GM13976 (cell line): ENCODE data around the gene CBFA2T2.
"Not testable (repeated sequence)": the region's sequence is repeated elsewhere in the genome, so short reads cannot be mapped to it uniquely, and the experiment has no call there.

ENCODE experiments used
- DNase-seq: peaks from one replicate; pipeline ENCODE4 v3.0.0; 2012; ENCODE audit warnings: low spot score
- in situ Hi-C: fragments of 300-500 bp; cut with MboI; formaldehyde crosslinking; loops from one replicate; pipeline ENCODE4 v1.12.0; 2022; ENCODE audit warnings: low sequenced_read_pairs, mixed read lengths, inconsistent platforms; ENCODE audit not compliant: unreplicated experiment
- TF ChIP-seq, protein P1 (sequence below): IDR thresholded peaks from 2 replicates; pipeline ENCODE4 v1.5.1; 2012; ENCODE audit warnings: borderline replicate concordance, mild to moderate bottlenecking; ENCODE audit not compliant: insufficient read depth; ENCODE audit errors: extremely low read depth, missing control alignments, control extremely low read depth

Gene CBFA2T2

DNA sequence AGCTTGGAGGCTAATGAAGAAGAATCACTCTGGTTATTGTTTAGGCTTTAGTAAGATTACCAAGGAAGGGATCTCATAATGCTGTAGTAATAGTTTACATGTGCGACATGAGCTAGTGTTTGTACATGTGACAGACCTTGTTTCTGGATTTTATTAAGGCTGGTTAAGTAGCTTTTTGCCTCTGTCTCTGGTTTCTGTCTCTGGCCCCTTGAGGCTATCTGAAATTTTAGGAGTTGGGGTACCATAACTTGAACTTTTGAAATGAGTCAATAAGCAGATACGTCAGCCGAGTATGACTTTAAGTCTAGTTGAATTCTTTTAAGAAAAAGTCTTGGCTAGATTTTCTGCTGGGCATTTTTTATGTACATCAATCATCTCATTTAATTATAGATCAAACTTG is 9.5 kb downstream of the CBFA2T2 start:
- in situ Hi-C loops: no loop called here
- DNase-seq: peak; percentile 37
- TF ChIP-seq, protein P1, sequence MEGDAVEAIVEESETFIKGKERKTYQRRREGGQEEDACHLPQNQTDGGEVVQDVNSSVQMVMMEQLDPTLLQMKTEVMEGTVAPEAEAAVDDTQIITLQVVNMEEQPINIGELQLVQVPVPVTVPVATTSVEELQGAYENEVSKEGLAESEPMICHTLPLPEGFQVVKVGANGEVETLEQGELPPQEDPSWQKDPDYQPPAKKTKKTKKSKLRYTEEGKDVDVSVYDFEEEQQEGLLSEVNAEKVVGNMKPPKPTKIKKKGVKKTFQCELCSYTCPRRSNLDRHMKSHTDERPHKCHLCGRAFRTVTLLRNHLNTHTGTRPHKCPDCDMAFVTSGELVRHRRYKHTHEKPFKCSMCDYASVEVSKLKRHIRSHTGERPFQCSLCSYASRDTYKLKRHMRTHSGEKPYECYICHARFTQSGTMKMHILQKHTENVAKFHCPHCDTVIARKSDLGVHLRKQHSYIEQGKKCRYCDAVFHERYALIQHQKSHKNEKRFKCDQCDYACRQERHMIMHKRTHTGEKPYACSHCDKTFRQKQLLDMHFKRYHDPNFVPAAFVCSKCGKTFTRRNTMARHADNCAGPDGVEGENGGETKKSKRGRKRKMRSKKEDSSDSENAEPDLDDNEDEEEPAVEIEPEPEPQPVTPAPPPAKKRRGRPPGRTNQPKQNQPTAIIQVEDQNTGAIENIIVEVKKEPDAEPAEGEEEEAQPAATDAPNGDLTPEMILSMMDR: no peak

DNA sequence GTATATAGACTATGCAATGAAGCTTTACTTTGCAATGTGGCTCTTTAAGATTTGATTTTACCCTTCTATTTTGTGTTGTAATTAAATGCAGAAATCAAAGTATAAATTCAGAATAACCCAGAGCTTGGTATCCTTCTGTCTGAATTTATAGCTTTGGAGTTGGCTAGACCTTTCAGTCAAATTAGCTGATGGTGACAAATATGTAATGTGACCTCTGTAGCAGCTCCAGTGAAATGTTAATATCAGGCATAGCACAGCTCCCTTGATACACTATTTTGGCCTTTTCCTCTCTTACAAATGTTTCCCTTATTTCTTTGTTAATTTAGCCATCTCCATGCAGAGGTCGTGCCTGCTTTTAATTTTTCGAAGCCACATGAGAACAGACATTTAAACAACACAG is 11.1 kb downstream of the CBFA2T2 start:
- DNase-seq: no peak
- in situ Hi-C loops: no loop called here
- TF ChIP-seq, protein P1: no peak

GRCh38 chr20:33503564-33503963 is 13.7 kb downstream of the CBFA2T2 start:
- DNase-seq: no peak
- TF ChIP-seq, protein P1: no peak
- in situ Hi-C loops: no loop called here

DNA sequence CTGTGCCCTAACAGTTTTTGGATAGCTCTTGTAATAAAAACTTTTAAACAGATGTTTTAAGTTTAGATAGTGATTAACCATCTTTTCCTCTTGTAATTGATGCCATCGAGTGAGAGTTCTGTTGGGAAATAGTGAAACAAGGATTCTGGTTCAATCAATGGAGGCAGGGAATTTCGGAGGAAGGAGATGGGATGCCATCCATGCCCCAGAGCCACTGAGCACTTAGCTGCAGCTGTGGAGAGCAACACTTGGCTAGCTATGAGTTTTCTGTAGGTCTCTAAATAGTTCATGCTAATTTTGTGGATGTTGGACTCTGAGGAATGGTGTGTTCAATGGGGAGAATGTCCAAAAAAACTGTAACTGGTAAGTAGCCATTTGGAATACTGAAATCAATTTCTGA is 16.7 kb downstream of the CBFA2T2 start:
- in situ Hi-C loops: no loop called here
- DNase-seq: no peak
- TF ChIP-seq, protein P1: no peak

DNA sequence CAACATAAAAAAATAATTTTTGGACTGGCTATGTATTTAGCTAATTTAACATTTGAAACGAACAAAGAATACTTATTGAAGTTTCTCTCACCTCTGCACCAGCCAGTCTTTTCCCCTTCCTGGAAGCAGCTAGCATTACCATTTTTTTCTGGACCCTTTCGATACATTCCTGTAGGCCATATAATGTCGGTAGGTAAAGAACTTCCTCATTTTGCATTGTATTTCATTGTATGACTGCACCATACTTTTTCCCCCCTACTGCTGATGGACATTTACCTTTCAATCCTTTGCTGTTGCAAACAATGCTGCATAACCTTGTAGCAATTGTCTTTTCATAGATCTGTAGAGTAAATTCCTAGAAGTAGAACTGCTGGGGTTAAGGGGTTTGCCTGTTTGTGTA is 17.6 kb downstream of the CBFA2T2 start:
- in situ Hi-C loops: no loop called here
- TF ChIP-seq, protein P1: no peak
- no peak for DNase-seq

- DNase-seq, in situ Hi-C loops: not testable (repeated sequence)
These were observed 18.1 kb downstream of the CBFA2T2 start for GRCh38 chr20:33508015-33508414.

DNA sequence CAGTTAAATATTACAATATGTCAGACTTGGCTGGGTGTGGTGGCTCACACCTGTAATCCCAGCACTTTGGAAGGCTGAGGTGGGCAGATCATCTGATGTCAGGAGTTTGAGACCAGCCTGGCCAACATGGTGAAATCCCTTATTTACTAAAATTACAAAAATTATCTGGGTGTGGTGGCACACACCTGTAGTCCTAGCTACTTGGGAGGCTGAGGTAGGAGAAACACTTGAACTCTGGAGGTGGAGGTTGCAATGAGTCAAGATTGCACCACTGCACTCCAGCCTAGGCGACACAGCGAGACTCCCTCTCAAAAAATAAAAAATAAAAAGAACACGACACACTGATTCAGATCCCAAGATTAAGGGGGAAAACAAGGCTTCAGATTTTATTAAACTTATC is 19.2 kb downstream of the CBFA2T2 start:
- in situ Hi-C loops, DNase-seq: not testable (repeated sequence)

GRCh38 chr20:33511876-33512275 is 22.0 kb downstream of the CBFA2T2 start:
- DNase-seq, in situ Hi-C loops: not testable (repeated sequence)
